Measurements from ENCODE around the gene CALM1.

DNA sequence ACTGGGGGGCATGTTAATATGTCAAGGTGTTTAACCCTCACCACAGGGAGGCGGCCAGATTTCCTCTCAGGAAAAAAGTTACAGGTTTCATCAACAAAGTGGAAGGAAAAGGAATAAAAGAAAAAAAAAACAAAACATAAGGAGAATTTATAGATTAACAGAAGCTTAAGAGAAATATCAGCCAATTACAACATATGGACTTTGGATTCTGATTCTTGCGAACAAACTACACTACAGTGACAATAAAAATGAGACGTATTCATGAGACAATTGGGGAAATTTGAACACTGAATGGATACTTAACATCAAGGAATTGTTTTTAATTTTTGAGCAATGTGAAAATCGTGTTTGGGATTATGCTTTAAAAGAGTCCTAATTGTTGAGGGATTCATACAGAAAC lies 60.4 kb downstream of the CALM1 start:
- TF ChIP-seq, protein P1, sequence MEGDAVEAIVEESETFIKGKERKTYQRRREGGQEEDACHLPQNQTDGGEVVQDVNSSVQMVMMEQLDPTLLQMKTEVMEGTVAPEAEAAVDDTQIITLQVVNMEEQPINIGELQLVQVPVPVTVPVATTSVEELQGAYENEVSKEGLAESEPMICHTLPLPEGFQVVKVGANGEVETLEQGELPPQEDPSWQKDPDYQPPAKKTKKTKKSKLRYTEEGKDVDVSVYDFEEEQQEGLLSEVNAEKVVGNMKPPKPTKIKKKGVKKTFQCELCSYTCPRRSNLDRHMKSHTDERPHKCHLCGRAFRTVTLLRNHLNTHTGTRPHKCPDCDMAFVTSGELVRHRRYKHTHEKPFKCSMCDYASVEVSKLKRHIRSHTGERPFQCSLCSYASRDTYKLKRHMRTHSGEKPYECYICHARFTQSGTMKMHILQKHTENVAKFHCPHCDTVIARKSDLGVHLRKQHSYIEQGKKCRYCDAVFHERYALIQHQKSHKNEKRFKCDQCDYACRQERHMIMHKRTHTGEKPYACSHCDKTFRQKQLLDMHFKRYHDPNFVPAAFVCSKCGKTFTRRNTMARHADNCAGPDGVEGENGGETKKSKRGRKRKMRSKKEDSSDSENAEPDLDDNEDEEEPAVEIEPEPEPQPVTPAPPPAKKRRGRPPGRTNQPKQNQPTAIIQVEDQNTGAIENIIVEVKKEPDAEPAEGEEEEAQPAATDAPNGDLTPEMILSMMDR (IDR thresholded peaks at IDR 0.05; ENCODE audit: poor library complexity), result no peak
- TF ChIP-seq EZH2phosphoT487 (IDR thresholded peaks at IDR 0.05; ENCODE audit: low read depth, severe bottlenecking, unreplicated experiment) (no peak), EZH2 (IDR thresholded peaks at IDR 0.05; ENCODE audit: borderline replicate concordance) (no peak)

All from hepatocyte (in vitro differentiated cells).